Measurements from ENCODE around the gene CC2D2B. TPM values are rescaled to one million over a fixed set of nuclear protein-coding genes. Genes with fewer than 3 reads are reported as not detected.
A peak's percentile ranks its signal among the peaks of the same experiment; 100 is the strongest.

The CC2D2B gene, protein sequence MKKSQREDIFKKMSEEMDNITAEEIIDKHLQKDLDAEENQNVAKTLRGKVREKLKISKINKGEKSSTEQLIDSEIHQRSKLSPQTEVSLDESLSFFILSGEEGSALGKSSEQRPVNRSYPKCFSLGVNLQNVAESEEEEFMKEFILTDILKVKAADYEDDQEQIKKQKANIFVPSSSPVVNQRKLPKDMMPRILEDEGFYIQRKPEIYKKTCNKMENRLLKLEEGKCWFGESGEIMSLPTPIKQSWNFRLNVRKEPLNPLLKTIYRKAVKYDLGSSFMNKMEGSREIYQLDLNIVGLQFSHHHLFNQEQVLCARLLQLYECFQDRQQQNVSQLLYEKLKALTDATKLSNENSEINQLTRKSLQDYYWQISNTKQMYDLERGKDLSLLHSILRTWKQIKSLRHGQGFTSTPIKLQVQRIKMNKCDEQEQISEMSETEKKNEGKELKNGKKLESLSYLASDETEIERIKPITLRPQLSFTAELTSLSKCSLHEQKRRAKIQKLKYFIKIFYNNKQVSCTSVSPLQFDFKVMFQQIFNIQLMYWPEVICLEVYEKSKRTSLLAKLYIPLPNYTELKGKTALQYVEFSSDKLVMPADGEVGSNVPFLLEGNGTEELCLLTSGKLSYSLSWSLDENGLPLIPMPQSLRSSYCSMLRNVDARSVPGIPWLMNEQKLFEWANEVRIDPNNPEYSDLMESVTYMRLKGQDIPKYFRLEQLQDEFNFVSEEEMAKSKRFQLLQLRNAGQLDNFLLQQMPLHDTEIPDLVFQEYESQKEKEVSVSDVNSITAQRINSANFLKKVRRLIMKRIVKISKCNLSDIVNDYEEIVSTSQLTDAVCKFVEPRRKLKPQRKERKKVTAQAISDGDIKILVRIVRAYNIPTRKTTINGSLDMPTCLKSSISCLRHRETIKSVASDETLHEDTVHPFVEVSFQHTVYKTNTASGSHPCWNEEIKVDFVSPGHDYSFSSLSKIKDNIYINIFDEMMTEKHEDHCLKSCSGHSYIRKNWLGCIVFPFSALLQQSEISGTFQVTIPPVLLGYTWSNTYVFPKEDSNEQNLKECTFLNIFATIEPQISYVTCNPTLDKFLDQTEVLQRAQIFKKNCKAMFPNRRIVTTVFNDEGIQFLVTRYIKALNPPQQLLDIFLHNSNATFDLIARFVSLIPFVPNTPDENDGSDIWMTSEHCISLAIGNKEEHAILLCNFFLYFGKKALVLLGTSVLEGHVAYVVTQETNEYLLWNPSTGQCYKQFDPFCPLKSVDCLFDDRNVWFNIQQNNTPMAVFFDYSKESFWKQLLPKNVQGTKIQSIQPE (N-terminal part only)
- total RNA-seq (2021) (not detected in 2 replicates), Bru-seq, nascent RNA (percentile 12 among the genes with signal in this experiment), BruChase-seq, experiment 1, labeled RNA remaining after a 2-hour chase (percentile 9 among the genes with signal in this experiment), BruChase-seq, experiment 2, labeled RNA remaining after a 6-hour chase (percentile 8 among the genes with signal in this experiment)
- long read RNA-seq, partial matches to known transcripts = 0 of 2 reads
- long read RNA-seq, other reads (novel, unspliced or antisense) = 1 of 2 reads

DNA sequence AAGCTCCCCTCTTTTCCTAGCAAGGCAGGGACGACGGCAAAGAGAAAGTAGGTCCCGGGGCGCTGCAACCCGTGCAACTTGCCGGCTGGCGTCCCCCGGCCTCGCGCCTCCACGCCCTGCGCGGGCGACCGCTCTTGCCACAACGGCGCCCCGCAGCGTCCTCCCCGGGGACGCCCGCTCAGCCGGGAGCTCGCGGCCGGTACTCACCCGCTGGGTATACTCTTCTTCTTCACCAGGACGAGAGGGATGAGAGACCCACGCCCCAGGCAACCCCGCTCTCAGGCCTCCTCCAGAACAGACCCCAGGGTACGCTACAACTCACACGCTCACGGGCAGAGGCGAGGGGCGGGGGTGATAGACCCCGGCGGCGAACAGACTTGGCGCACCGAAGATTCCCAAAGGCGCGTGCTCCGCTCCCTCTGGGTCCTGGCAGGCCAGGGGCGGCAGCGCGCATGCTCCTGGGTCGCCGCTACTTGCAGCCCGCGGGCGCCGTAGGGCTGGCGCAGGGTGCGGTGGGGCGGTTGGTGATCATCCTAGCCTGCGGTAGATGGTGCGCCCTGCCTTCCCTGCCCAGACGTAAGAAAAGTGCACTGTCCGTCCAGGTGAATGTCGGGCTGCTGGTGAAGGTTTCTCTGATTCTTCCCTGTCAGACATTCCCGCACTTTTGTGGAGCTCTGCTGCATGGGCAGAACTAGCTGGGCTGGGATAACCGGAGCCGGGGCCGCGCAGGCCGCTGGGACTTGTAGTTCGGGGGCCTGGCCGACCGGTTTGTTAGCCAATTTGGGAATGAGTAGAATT is at the start of gene CC2D2B:
CC2D2B (plus strand) TSS at position 520 of the 798 bp plus-strand sequence. CDS start 3,349 bp downstream, outside the sequence.
- peak within 1 kb of the TSS; percentile 64 for H3K4me3 ChIP-seq (ENCODE audit: low read depth, low read length, poor library complexity, severe bottlenecking)
- peak within 1 kb of the TSS; percentile 76 for H3K27ac ChIP-seq (ENCODE audit: low read depth, low read length, poor library complexity, severe bottlenecking)
- no peaks in the 10 kb centered on the region for H3K9me3 ChIP-seq (ENCODE audit: low read depth, low read length, poor library complexity, severe bottlenecking)
- peak; percentile 92 for DNase-seq (ENCODE audit: low spot score)
- H3K4me1 ChIP-seq (ENCODE audit: insufficient read depth, low read length, poor library complexity, severe bottlenecking) = no peaks in the 10 kb centered on the region
- TF ChIP-seq, protein P1, sequence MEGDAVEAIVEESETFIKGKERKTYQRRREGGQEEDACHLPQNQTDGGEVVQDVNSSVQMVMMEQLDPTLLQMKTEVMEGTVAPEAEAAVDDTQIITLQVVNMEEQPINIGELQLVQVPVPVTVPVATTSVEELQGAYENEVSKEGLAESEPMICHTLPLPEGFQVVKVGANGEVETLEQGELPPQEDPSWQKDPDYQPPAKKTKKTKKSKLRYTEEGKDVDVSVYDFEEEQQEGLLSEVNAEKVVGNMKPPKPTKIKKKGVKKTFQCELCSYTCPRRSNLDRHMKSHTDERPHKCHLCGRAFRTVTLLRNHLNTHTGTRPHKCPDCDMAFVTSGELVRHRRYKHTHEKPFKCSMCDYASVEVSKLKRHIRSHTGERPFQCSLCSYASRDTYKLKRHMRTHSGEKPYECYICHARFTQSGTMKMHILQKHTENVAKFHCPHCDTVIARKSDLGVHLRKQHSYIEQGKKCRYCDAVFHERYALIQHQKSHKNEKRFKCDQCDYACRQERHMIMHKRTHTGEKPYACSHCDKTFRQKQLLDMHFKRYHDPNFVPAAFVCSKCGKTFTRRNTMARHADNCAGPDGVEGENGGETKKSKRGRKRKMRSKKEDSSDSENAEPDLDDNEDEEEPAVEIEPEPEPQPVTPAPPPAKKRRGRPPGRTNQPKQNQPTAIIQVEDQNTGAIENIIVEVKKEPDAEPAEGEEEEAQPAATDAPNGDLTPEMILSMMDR (conservative IDR thresholded peaks at IDR 0.05; ENCODE audit: low read depth, low read length) = no peak
- TF ChIP-seq EZH2 (IDR thresholded peaks at IDR 0.05; ENCODE audit: borderline replicate concordance, low read depth, low read length, poor library complexity, severe bottlenecking) = no peak
- H3K27me3 ChIP-seq (replicated peaks; ENCODE audit: insufficient read depth, low read depth, low read length, poor library complexity) = peaks cover 8% of the 10 kb centered on the region
- H3K36me3 ChIP-seq (ENCODE audit: insufficient read depth, low read length, poor library complexity, severe bottlenecking) = no peaks in the 10 kb centered on the region
- intact Hi-C loops (cut with micrococcal nuclease; ENCODE audit: unreplicated experiment) = loop anchor here (5.0 kb wide), 1 partner anchor 215 kb away; the partner anchor contains the start of gene TCTN3
- ChIA-PET CTCF (interaction anchor here (1.2 to 1.4 kb wide), 2 partner anchors 109 to 214 kb away, joined by 3 to 4 read pairs; partner anchors contain the start of gene TCTN3), POLR2A (ENCODE audit: low non-redundant PET) (no interaction called here)
- BruUV-seq (replicated peaks) = no TSS peak

DNA sequence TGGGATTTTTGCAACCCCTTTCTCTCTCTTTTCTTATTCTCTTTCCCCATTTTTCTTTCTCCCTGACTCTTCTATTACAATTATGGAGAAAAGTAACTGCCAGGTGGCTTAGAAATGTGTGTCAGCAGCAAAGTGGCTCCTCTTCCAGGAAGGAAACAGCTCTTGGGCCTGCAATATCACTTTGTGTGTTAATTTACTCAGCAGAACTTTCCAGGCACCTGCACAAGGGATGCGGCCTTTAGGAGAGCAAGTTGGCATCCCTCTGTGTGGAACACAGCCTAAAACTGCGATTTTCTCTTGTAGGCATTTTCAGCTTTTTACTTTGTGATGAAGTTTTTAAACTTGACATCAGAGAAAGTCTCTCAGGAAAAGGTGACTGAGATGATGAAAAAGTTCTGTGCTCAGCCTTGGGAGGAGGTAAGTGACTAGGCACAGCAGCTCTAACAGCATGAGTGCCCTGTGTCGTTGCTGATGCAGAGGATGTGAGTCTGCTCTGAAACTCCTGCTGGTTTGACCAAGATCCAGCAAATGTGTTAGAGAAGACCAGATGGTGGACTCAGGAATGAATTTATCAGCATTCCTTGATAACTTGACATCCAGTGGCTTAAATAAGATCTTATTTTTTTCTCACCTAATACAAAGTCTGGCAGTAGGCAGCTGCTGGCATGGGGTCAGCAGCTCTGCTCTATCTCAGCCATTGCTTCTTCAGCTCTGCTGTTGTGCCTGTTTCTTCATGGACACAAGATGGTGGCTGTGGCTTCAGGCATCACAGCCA is 47.4 kb upstream of the CC2D2B start:
- intact Hi-C loops (cut with micrococcal nuclease; ENCODE audit: unreplicated experiment) = no loop called here
- BruUV-seq (replicated peaks) = no TSS peak
- no peak for TF ChIP-seq EZH2 (IDR thresholded peaks at IDR 0.05; ENCODE audit: borderline replicate concordance, low read depth, low read length, poor library complexity, severe bottlenecking)
- TF ChIP-seq, protein P1 (conservative IDR thresholded peaks at IDR 0.05; ENCODE audit: low read depth, low read length) = no peak
- CTCF ChIA-PET = no interaction called here
- Histone ChIP-seq H3K9me3 (ENCODE audit: low read depth, low read length, poor library complexity, severe bottlenecking) (no peaks in the 10 kb centered on the region), H3K27me3 (replicated peaks; ENCODE audit: insufficient read depth, low read depth, low read length, poor library complexity) (no peaks in the 10 kb centered on the region), H3K4me3 (ENCODE audit: low read depth, low read length, poor library complexity, severe bottlenecking) (no peak overlapping the region), H3K36me3 (ENCODE audit: insufficient read depth, low read length, poor library complexity, severe bottlenecking) (no peaks in the 10 kb centered on the region), H3K4me1 (ENCODE audit: insufficient read depth, low read length, poor library complexity, severe bottlenecking) (no peaks in the 10 kb centered on the region), H3K27ac (ENCODE audit: low read depth, low read length, poor library complexity, severe bottlenecking) (no peak overlapping the region)
- POLR2A ChIA-PET (ENCODE audit: low non-redundant PET) = no interaction called here
- DNase-seq (ENCODE audit: low spot score) = no peak
